Eye (tissue), 1 donor: ENCODE data around the gene FGF14.

ENCODE experiments used
- DNase-seq: peaks from one replicate; pipeline ENCODE4 v3.0.0-alpha.2; 2015

Gene FGF14

DNA sequence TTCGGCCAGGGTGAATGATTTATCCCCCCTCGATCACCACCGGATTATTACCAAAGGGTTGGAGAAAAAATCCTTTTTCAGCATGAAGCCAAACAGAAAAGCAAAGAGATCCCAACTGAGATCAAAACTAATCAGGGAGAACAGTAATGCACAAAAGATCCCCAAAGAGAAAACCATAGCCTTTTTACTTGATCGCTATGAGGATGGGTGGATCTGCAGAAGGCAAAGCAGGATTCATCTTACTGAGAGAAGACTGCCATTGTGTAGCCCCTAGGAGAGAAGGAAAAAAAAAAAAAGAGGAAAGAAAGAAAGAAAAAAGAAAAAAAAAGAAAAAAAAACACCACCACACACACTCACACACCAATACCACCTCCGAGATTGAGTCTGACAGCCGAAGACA is at the start of gene FGF14:
Gene FGF14 (minus strand): TSS at position 283 of the 400 bp plus-strand sequence.
- DNase-seq = peak; percentile 60

DNA sequence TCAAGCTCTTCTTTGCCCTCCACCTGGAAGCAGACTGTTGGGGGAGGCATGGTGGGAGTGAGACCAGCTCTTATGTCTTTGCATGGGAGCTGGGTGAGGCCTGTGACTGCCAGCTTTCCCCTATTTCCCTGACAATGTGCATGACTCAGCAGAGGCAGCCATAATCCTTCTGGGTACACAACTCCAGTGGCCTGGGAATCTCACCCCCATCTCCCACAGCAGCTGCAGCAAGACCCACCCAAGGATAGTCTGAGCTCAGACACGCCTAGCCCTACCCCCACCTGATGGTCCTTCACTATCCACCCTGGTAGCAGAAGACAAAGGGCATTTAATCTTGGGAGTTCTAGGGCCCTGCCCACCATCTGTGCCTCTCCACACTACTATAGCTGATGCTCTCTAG is 41.4 kb upstream of the FGF14 start:
- no peak for DNase-seq

DNA sequence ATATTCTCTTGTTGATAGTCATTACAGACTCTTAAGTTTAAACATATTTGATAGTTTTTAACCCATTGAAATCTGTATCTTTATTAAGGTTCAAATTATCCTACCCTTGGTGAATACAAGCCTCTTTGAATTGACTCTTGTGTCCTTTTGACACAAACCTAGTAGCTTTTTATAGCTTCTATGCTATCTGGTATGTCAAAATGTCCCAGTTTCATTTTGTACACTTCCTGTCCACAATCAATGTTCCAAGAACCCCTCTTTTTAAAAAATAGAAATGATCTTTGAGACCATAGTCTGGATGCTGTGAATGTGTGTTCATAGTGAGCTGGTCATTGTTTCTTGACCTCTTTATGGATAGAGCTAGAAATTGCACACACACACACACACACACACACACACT is 39.2 kb upstream of the FGF14 start:
- DNase-seq = no peak

DNA sequence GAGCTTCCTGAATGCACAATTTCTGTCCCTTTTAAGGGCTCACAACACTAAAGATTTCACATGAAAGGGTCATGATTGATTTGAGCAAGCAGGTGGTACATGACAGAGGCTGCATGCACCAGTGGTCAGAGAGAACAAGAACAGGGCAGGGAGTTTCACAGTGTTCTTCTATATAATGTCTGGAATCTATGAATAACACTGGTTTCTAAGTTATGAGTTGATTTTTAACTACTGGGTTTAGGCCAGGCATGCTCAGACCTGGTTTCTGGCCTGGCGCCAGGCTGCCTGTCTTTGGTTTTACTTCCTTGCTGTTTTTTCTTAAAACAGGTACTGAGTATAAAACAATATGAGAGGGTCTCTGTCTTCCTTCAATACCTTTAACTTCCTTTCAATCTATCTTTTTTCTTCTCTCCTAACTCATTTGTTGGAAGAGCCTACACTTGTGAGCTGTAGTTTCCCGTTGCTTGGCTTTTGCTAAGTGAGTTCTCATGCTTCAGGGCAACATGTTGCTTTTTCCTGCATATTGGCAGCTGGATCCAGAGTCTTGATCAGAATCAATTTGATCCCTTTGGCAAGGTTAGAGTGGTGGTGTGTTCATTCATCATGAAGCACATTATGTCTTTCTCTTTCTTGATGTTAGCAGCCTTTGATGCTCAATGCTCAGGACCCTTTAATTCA is 38.5 kb upstream of the FGF14 start:
- peak; percentile 8 for DNase-seq

DNA sequence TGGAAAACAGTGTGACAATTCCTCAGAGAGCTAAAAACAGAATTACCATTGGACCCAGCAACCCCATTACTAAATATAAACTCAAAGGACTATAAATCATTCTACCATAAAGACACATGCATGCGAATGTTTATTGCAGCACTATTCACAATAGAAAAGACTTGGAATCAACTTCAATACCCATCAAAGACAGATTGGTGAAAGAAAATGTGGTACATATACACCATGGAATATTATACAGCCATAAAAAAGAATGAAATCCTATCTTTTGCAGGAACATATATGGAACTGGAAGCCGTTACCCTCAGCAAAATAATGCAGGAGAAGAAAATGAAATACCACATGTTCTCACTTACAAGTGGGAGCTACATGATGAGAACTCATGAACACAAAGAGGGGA is 20.8 kb upstream of the FGF14 start:
- DNase-seq = no peak

DNA sequence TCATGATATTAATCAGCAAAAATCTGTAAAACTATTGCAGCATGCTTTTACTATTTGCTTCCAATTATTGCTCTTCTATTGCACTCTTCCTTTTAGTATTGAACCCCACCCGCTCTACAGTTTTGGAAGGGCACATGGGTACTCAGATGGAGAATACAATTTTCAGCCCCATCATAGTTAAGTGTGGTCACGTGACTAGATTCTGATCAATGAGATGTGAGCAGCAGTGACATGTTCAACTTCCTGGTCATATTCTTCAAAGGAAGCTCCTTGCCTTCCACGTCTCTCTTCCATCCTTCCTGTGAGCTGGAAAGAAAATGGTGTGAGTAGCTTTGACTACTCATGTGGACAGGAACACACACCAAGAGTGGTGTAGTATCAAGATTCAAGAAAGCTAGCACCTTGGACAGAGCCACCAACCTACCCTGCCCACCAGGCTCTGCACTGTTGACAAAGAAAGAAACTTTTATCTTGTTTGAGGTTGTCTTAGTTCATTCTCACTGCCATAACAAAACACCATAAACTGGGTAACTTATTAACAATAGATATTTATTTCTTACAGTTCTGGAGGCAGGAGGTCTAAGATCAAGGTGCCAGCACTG is 3.8 kb upstream of the FGF14 start:
- peak; percentile 49 for DNase-seq

DNA sequence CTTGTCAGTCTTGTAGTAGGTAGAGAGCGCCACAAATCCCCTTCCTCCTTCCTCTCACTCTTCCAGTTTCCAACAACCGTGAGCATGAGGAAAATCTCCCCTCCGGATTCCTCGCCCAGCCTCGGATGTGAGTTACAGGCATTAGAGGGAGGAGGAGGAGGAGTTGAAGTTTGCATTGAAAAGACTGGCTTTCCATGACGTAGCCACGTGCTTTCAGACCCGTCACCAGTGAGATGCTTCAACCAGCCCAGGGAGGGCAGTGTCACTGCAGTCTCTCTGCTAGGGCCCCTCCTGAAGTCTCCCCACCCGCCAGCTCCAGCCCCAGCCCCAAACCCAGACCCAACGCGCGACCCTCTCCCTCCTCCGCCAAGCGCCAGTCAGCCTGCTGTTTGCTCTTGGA is 442 bp upstream of the FGF14 start:
- peak; percentile 87 for DNase-seq

DNA sequence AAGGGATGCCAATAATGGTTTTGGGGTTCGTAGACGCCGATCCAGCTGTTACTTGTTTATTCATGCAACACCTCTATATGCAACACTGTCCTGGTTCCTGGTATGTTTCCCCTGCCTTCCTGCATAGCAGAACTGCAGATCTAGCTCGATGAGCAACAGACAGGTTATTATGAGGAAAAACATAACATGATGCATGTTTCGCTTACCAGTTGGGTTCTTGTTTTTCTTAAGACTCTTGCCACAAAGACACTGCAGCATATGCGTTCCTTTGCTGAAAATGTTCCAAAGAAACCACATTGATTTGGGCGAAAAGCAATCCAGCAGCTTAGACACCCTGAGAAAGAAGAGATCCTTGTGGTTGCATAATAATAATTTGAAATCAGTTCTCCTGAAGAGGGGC is 583 bp downstream of the FGF14 start:
- DNase-seq = peak; percentile 64

DNA sequence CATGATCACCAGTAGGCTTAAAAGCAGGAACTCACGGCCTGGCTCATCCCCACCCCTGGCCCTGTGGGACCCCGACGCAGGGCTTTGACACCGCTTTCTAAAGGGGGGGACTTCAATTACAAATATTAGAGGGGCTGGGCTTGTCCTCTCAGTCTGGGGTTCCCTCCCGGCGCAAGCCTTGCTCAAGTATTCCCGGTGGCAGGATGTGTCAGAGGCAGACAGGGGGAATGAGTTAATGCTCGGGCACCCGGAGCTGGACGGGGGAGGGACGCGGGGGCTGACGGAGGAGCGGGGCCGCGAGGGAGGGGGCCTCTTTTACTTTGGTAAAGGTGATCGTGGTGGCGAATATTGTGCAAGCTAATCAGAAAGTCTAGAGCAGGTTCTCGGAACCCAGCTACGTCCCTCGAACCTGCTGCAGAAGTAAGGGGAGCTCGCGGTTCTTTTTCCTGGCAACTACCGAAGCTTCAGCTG is 1.1 kb downstream of the FGF14 start:
- peak; percentile 65 for DNase-seq

DNA sequence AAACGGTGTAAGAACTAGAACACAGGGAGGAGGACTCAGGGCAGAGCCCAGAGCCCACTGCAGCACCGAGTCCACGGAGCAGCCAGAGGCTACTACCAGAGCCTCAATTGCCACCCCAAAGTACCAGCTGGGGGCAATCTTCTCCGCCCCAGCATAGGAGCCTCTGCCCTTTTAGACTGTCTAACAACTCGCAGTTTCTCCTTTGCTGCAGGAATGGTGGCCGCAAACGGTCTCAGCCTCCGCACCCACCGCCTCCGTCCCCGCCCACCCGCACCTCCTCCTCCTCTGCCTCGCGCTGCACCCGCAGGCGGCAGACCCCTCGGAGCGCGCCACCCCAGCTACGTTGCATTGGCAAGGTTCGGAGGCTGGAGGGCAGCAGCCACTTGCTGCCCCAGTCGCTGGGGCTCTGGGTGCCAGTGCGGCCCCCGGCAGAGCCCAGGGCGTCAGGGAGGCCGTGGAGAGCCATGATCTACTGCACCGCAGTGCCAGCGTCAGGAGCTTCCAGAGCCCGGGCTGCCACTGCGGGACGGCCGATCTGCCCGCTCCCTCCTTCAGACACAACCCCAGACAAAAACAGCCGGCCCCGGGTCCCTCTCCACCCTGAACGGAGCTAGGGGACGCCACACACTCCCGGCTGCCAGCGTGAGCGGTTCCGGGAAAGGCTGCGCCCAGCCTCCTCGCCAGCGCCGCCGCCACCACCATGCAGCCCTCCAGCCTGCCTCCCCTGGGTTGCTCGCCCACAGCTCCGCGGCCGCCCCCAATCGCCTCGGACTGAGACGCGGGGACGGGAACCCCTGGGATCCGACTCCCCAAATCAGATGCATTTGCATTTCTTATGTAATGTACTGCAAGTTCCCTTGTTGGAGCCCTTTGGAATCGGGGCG is 1.8 kb downstream of the FGF14 start:
- DNase-seq = peak; percentile 55

DNA sequence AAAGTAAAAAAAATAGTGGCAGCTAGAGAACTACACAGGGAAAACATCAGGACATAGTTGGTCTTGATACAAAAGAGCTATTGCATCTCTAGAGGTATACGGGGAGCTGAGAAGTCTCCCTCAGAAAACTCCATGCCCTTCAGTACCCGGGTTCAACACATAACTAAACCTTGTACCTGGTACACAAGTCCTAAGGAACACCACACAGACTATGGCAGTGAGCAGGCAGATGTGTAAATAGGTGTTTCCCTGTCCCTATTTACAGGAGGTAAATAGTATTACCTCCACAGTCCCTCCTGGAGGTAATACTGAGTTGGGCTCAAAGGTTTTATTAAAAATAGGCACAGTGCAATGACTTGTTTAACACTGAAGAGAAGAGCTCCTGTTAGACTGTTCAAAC is 5.9 kb downstream of the FGF14 start:
- DNase-seq = no peak

DNA sequence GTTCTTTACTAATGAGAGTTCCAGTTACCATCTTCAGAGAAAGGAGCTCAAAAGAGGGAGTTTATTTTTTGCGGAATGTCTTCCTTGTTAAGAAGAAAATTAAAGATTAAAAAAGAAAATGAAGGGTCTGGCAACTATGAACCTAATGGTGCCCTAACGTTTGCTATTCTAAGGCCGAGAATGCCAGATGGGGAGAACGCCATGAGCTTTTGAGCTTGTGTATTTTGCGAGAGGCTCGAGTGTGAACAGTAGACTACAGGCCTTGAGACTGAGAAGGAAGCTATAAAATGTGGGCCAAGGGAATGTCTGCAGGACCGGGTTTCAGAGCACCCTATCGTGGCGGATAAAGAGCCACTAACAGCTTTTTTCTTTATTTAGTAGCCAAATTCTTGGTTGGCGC is 6.7 kb downstream of the FGF14 start:
- DNase-seq = no peak

DNA sequence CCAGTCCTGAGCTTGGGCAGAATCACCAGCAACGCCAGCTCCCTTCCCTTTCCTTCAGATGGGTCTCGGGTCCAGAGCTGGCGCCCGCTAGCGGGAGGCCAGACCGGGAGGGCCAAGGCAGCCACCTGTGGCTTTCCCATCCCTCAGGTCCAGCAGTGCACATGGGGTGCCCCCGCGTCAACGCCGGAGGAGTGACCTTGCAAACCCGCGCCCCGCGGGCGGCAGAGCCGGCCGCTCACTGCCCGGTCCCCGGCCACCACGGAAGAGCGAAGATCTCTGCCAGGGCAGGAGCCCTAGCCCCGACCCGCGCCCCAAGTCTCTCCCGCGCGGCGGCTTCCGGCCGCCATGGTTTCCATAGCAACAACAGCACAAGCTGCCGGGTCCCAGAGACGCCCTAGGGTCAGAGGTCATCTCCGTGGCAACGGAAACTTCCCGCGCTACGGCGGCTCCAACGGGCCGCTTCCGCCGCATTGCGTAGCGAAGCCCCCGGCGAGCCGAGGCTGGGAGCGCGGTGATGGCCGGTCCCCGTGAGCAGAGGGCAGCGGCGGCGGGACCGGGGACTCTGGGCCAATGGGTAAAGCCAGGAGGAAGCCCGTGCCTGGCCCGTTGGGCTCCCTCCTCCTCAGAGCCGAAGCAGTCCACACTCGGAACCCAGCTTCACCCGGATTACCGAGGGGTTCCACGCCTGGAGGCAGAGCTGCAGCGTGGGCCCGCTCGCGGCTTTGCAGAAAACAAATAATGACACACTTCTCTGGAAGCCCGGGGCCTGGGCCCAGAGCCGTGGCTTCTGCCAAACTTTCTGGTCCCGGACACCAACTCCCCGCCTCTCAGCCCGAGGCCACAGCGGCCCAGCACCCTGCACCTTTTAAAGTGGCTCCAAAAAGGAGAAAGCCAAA is 7.4 kb downstream of the FGF14 start:
- DNase-seq = peak; percentile 99

DNA sequence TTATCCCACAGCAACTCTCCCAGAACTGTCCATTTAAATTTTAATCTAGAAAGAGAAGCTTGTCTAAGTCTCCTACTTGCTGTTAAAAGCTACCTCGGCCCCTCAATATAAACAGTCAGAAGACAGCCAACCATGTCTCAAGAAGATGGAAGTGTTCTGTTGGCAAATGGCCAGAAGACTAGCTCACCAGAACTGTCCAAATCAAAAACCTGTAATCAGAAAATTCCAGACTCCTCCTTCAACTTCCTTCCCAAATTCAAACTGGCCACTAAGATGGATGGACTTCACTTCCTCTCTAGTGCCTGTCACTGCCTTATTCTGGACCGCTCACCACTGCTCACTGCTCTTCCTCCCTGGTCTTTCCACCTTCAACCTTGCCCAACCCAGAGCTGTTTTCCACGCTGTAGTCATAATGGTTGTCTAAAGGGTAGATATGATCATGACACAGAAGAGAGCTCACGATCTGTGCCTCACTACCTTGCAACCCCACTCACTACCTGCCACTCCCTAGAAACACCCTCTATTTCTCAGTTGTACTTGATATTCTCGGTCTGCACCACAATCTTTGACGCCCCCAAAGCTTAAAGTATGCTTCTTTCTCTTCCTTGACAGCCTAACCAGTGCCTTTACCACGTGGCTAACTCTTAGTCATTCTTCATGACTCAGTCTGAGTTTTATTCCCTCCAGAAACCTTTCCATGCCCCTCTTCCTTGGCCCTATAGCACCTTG is 9.2 kb downstream of the FGF14 start:
- DNase-seq = no peak

DNA sequence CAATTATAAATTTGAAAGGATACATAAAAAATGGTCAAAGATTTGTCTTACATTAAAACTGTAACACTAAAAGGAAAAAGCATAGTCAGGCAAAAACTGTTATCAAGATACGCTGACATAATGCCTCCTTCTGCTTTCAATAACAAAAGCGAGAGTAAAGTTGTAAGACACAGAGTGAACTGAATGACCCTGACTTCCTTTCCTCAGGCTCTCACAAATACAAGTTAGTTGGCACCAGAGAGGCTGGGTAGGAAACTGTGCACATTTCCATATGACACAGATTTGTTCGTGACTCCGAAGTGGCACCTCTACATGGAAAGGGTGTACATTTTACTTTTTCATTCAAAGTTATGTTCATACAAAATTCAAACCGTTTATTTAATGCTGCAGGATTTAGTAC is 15.4 kb downstream of the FGF14 start:
- no peak for DNase-seq

DNA sequence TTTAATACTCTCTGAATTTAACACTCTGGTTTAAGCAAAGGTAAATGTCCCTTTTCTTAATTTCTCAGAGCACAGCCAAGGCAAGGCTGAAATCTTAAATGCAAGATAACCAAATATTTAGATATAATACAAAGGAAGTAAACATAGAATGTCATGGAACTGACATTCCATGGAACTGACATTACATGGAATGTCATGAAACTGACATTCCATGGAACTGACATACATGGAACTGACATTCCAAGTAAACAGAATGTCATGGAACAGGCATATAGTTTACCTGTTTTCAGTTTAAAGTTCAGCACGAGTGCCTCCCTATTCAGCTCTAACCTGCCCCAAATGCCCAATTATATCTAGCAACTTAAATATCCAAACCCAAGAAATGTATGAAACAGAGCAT is 21.8 kb downstream of the FGF14 start:
- no peak for DNase-seq

DNA sequence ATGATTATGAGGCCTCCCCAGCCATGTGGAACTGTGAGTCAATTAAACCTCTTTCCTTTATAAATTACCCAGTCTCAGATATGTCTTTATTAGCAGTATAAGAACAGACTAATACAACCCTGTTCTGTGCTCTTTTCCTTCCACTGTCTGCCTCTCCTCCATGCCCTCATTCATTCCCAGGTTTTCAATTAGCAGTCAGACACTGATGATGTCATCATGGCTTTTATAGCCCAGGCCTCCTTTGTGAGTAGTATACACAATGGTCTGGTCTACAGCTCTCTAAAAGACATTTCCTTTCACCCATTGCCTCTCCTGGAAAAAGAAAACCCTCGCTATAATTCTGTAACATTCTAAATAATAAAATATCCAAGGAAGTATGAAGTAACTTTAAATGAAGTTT is 25.5 kb downstream of the FGF14 start:
- DNase-seq = no peak

DNA sequence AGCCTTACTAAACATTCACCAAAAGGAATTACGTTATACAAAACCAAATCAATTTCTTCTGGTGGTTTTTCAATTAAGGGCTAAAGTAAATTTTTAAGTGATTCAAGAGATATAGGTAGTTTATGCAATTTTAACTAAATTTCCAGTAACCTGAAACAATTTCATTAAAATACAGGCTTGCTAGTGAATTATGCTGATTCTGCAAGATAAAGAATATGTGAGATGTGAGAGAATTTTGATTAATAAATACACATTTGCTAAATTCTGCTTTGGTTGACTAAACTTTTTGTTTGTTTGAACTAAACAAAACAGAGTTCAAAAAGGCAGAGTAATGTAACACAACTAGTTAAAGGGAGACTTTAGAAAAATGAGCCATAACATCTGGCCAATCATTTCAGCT is 27.1 kb downstream of the FGF14 start:
- no peak for DNase-seq

DNA sequence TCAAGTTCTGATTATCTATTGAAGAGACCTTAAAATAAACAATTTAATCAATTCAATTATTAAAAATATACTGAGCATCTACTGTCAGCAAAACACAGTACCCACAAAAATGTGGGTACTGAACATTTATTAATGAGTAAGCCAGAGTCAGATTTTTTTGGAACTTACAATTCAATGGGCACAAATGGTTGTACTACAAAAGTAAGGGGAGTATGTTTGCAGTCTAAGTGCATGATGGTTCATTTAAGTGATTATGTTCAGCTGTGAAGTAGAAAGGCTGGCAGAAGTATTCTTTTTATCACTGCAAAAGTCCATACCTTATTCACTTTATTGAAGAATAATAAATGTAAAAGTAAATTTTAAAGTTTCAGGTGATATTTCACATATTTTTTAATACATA is 27.6 kb downstream of the FGF14 start:
- DNase-seq = no peak

DNA sequence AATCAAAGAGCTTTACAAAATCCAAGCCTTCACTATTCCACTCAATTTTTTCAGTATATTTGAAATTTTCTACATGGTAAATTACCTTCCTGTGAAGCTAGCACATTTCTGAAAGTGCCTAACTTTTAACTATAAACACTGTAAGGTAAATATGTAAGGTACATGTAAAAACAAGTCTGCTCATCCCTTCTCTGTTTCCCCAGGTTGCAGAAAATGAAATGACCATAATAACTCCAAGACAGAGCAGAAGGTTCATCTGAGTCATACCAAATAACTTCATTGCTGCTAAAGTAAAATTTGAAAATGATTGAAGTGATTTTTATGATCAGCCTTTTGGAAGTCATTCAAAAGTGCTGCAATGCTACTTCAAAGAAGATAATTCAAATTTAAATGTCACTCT is 28.6 kb downstream of the FGF14 start:
- DNase-seq = no peak

DNA sequence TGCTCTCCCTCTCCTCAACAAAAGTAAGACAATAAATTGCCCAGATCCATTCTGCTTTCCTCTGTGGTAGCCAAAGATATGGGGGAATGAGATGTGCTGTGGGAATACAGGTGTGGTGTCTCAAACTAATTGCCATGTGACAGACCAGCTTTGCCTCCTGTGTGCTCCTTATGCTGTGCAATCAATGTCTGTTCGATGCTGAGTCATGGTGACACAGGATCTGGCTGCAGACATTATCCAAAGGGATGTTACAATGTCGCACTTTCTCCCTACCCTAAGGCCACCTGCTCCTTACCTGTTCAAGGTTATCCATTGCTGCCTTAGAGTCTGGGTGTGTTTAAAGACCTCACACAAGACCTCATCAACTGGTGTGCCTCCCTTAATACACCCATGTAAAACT is 32.5 kb downstream of the FGF14 start:
- DNase-seq = no peak

DNA sequence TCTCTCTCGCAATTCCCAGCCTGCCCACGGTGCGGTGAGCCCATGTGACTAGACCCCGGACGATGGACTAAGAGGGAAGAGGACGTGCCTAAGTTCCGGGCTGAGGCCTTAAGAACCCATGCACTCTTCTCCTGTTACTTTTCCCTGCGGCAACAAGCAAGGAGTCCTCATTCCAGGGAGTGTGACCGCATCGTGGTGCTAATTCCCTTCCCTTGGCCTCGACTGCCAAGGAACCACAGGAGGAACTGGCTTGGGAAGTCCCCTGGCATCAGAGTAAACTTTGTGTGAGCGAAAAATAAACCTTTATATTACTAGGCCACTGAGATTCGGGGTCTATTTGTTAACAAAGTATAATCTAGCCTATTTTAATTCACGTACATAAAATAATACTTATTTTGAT is 34.0 kb downstream of the FGF14 start:
- DNase-seq = no peak
